Hematopoietic multipotent progenitor cell treated with erythropoietin and hydrocortisone succinate and interleukin-3 and kit ligand, for 4 days (in vitro differentiated cells): Measurements from ENCODE around the gene STMP1.
A peak's percentile ranks its signal among the peaks of the same experiment; 100 is the strongest.

Experiments
- DNase-seq: peaks from one replicate; pipeline ENCODE4 v3.0.0-alpha.2; 2015

Gene STMP1

GRCh38 chr7:135704074-135704473, 41.8 kb downstream of the STMP1 start:
- peak; percentile 43 for DNase-seq

- no peak for DNase-seq
Measured at GRCh38 chr7:135704698-135705097, 42.4 kb downstream of the STMP1 start.

GRCh38 chr7:135706038-135706742, 43.9 kb downstream of the STMP1 start:
- no peak for DNase-seq

DNA sequence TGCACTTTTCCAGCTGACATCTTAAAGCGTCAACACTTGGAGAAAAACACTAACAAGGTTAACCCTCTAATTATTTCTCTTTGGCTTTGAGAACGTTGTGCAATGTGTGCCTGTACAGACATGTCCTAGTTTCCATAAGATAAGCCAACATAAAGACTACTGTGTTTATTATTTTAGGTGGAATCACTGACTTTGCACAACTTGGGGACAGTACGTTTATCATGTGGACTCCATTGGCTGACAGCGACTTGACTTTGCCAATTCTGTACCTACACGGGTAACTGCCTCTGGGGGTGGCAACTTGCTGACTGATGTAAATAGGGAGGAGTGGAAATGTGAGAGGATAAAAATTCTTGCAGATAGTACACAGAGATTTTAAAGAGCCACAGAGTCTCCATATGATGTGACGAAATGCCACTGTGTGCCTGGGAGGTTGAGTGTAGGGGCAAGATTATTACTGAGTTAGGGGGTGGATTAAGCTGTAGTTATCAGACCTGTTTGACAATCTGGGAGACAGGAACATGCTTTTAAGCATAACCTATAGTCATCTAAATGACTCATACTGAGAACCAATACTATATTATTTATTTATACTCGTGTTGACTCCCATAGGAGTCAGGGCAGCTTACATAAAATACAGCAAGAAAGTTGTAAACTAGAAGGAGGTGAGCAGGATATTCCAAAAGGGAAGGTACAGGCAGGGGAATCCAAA, 44.7 kb downstream of the STMP1 start:
- no peak for DNase-seq

DNA sequence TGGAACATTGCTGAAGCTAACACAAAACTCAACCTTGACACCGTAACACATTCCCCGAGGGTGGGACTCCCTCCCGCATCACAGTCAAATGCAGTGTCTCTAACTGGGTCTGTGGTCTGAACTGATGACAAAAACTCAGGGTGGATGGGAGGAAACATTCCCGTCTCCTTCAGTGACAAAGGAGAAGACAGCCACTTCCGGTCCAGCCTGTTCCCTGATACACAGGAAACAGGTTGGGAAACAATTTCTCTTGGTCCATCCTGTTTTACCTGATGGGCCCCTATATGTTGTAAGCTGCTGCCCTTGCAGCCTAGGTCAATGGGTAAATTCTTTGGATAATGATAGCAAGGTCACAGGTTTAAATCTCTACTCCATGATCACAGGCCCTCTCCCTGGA, 45.3 kb downstream of the STMP1 start:
- no peak for DNase-seq

GRCh38 chr7:135708041-135708440, 45.7 kb downstream of the STMP1 start:
- DNase-seq = no peak

DNA sequence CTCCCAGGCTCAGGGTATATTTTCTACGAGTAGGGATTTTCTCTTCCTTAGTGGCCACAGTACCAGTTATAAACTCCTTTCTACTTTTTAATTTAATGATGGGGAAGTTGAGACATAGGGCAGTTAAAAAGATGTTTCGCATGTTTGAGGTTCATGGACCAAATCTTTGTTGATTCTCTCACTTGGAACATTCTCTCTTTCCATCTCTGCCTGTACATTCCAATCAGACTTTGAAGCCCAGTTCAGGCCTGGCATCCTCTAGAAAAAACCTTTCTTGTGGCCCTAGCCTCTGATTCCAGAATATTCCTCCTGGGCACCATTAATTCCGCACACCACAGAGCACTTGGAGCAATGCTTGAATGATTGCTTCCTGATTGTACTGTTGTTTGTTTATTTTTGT, 47.2 kb downstream of the STMP1 start:
- no peak for DNase-seq

DNA sequence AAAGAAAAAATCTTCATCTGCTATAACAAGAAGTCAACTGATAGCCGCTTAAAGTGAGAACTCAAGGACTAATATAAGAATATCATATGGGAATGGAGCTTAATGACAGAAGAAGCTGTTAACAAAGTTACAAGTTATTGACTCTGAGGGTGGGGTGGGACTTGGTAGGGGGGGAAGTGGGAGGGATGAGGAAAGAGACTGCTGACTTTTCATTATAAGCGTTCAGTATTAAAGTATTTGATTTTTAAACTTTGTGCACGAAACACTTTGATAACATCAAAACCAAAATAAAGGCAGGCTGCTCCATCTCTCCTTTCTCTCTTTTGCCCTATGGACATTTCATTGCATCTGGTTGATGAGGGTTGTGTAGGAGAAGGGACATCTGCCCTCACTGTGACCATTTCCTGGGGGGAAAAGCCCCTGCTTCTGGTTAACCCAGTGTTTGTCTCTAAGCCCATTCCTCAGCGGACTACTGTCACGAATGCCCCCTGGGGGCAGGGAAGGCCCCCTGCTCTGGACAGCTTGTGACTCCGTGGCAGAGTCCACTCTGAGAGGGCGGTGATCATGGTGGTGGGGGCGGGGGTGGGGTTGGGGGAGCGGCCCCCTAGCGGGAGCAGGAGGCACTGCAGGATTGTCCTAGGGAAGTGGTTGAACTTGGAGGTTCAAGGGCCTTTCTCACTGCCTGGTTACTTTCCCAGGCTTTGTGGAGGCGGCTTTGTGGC, 48.3 kb downstream of the STMP1 start:
- DNase-seq = peak; percentile 55

DNA sequence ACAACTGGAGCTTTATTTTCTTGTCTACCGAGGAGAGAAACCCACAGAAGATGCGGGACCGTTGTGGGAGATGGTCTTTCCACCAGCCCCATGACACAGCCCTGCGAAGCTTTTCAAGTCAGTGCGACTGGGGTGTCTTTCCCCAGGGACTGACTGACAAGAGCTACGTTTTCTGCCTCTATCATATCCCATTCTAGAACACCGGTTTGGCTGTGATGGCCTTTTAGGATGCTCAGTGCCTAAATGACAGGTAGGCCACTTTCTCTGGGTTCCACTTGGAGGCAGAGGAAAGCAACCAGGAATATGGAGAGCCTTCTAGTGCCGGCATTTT, 48.8 kb downstream of the STMP1 start:
- DNase-seq = no peak

DNA sequence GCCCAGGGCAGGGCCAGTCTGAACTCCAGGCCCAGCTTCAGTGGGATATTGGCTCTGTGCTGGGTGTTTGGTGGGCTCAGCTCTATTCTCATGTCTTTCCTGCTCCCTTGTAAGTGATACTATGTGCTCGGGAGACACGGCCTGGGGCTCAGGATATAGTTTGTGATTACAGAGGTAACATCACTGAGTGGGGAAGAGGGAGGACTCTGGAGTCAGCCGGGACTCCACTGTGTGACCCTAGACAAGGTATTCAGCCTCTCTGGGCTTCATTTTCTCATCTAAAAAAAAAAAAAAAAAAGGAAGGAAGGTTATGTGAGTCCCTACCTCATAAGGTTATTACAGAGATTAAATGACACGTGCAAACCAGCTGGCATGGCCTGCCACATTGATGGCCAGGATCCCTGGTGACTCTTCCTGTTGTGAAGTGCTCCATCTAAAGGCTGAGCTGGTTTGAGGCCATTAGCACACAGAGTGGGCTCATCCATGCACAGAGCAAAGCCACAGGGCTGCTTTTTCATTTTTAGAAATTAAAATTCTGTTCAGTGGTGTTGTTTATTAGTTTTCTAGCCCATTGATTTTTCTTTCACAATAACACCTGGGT, 50.0 kb downstream of the STMP1 start:
- no peak for DNase-seq

DNA sequence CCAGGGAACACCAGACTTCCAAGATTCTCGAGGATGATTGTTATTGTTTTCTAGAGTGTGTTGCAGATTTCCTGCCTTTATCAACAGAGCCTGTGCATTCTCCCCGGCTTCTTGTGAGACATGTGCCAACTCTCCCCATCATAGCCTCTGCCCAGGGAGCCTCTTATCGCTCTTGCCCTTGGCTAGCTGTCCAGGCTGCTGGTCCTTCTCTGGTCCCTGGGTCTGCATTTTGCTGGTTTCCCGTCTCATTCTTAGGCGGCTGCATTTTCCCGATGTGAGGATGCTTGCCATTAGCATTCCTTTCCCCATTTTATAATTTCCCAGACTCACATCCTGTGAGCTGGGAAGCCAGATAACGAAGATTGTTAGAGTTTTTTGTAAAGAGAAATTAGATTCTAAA, 50.5 kb downstream of the STMP1 start:
- no peak for DNase-seq

- no peak for DNase-seq
Measured at GRCh38 chr7:135713836-135714470, 51.6 kb downstream of the STMP1 start.

GRCh38 chr7:135714534-135715009, 52.3 kb downstream of the STMP1 start:
- DNase-seq = no peak

- DNase-seq = no peak
Measured at GRCh38 chr7:135715055-135715522, 52.8 kb downstream of the STMP1 start.

DNA sequence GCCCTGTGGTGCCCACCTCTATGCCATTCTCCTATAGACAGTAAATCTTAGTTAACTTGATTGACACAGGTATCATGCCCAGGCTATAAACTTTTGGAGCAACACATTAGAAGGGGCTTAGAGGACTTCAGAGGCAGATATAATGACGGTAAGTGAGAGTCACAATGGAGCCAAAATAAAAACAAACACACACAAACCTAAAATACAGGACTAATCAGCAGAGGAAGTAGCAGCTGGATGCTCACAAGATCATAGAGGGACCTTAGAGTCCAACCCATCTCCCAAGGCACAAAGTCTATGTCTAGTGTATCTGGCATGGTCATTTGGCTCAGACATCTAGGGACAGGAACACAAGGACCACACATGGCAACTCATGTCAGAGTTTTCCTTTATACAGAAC, 53.4 kb downstream of the STMP1 start:
- DNase-seq = no peak

DNA sequence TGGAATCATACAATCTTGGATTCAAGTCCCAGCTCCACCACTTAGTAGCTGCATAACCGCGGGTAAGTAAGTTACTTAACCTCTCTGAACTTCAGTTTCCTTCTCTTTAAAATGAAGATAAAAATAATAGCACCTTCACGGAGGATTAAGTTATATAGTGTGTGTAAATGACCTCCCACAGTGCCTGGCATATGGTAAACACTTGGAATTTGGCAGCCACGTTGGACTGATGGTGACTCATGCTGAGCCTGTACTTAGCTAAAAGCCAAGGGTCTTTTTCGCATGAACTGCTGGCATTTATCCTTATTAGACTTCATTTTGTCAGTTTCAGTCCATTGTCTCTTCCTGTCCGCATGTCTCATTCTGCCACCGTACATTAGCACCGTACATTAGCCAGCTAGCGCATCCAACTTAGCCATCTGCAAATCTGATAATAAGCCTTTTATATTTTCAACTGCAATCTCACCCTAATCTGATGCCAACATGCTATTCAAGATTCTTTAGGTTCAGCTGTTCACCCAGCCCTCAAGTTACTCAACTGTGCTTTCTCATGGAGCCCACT, 54.4 kb downstream of the STMP1 start:
- no peak for DNase-seq

GRCh38 chr7:135717693-135718092, 55.4 kb downstream of the STMP1 start:
- DNase-seq = no peak

- DNase-seq = no peak
Measured at GRCh38 chr7:135718219-135718618, 55.9 kb downstream of the STMP1 start.

DNA sequence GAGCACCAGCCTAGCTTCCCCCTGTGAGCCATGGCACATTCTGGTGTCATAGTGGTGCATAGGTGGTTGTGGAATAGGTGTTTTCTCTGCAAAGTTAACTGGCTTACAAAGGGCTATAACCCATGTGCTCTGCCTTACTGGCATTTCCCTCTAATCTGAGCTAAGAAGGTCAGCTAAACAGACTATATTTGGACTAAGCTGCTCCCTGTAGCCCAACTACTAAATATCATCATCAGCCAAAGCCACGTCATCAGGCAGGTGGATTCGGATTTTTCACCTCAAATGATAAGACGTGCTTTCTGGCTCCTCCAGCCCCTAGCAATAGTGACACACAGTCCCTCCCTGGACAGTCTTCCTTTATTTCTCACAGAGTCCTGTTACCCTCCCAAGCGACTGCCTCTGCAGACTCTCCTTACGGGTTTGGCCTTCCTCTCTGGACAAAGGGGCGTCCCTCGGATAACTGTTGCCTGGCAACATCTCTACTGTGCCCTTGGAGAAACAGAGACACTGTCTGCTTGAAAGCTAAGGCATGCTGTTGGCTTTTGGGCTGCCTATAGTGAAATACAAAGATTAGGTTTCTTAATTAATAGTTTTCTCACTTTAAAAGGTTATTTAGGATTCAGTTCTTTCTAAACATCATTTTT, 56.6 kb downstream of the STMP1 start:
- DNase-seq = no peak

GRCh38 chr7:135719688-135720087, 57.4 kb downstream of the STMP1 start:
- DNase-seq = peak; percentile 30

- DNase-seq = no peak
Measured at GRCh38 chr7:135721198-135721820, 59.0 kb downstream of the STMP1 start.

DNA sequence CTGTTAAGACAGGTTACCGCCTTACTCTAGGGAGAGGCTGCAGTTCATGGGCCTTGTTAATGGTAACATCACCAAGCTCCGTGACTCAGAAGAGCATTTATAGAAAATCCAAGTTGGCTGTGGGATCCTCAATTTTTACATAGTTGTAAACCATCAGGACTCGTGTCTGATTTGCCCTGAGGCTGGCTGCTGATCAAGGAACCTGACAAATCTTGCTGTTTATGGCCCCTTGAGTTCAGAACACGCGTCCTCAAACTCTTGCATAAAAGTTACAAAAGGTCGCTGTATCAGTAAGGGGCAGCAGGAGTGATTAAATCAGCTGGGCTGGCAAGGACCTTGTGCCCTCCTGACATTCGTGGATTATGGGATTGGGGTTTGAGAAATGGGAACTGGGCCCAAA, 61.1 kb downstream of the STMP1 start:
- DNase-seq = peak; percentile 21
